Measurements from ENCODE around the gene CLPX.
"Not testable (repeated sequence)": the region's sequence is repeated elsewhere in the genome, so short reads cannot be mapped to it uniquely, and the experiment has no call there.

Gene CLPX

DNA sequence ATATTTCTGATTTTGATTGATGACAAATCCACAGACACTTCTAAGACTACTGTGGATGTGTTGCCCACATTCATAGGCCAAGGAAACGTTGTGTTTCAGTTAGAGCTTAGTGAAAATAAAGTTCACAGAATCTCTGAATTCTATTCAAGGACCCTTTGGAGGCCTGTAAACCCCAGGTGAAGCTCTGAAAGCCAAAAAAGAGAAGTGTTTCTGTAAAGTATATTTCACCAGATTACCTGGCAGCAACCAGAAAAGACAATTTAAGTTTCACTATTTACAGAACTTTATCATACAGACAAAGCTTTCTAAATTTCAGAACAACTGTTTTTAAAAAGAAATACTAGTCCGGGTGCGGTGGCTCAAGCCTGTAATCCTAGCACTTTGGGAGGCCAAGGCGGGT lies 2.6 kb downstream of the CLPX start:
- TF ChIP-seq, protein P1, sequence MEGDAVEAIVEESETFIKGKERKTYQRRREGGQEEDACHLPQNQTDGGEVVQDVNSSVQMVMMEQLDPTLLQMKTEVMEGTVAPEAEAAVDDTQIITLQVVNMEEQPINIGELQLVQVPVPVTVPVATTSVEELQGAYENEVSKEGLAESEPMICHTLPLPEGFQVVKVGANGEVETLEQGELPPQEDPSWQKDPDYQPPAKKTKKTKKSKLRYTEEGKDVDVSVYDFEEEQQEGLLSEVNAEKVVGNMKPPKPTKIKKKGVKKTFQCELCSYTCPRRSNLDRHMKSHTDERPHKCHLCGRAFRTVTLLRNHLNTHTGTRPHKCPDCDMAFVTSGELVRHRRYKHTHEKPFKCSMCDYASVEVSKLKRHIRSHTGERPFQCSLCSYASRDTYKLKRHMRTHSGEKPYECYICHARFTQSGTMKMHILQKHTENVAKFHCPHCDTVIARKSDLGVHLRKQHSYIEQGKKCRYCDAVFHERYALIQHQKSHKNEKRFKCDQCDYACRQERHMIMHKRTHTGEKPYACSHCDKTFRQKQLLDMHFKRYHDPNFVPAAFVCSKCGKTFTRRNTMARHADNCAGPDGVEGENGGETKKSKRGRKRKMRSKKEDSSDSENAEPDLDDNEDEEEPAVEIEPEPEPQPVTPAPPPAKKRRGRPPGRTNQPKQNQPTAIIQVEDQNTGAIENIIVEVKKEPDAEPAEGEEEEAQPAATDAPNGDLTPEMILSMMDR (IDR thresholded peaks at IDR 0.05; ENCODE audit: unreplicated experiment in 3 of 3) = no peak
- Mint-ChIP-seq H3K9me3 (no peaks in the 10 kb centered on the region), H3K36me3 (ENCODE audit: low read depth) (peaks cover 23% of the 10 kb centered on the region), H3K27ac (peak overlapping the region; percentile 16 to 99 (median 35)), H3K4me1 (peaks cover 19% of the 10 kb centered on the region), H3K27me3 (ENCODE audit: low read depth) (no peaks in the 10 kb centered on the region), H3K4me3 (peak overlapping the region; percentile 99)

DNA sequence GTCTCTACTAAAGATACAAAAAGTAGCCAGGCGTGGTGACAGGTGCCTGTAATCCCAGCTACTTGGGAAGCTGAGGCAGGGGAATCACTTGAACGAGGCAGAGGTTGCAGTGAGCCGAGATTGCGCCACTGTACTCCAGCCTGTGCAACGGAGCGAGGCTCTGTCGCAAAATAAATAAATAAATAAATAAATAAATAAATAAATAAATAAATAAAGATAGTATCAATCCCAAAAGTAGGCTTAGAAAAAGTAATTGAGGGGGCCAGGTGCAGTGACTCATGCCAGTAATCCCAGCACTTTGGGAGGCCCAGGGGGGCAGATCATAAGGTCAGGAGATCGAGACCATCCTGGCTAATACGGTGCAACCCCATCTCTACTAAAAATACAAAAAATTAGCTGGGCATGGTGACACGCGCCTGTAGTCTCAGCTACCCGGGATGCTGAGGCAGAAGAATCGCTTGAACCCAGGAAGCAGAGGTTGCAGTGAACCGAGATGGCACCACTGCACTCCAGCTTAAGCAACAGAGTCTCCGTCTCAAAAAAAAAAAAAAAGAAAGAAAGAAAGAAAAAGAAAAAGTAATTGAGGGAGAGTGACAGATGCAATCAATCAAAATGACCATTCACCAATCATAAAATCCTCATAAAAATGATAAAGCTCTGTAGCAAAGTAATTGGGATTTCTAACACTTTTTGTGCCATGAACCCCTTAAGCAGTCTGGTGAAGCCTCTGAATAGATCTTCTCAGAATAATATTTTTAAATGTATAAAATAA lies 3.4 kb downstream of the CLPX start:
- Mint-ChIP-seq H3K4me3 (peak overlapping the region; percentile 64 to 76 (median 69)), H3K36me3 (ENCODE audit: low read depth) (peaks cover 28% of the 10 kb centered on the region), H3K4me1 (peaks cover 19% of the 10 kb centered on the region), H3K27ac (peak overlapping the region in 1 of 3 experiments; percentile 43)
- not testable (repeated sequence) for H3K9me3 Mint-ChIP-seq; H3K27me3 Mint-ChIP-seq (ENCODE audit: low read depth)

DNA sequence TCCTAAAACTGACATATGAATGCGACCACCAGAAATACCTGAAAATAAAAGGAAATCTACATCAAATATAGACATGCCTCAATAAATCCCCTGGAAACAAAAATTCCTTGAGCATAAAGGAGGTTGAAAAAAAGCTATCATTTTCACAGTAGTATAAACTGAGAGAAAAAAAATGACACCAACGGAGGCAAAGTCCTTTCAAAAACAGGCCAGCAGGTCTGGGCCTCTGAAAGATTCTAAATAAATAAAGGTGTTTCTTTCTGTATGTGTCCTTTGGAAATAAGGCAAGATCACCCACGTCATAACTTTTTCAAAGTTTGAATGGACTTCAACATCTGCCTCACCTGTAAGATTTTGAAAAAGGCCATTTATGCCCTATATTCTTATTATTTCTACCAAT lies 5.0 kb downstream of the CLPX start:
- no peaks in the 10 kb centered on the region for H3K9me3 Mint-ChIP-seq
- H3K4me1 Mint-ChIP-seq = peaks cover 19% of the 10 kb centered on the region
- TF ChIP-seq, protein P1 (IDR thresholded peaks at IDR 0.05; ENCODE audit: unreplicated experiment in 3 of 3) = no peak
- no peak overlapping the region for H3K27ac Mint-ChIP-seq
- H3K4me3 Mint-ChIP-seq = no peak overlapping the region
- H3K36me3 Mint-ChIP-seq (ENCODE audit: low read depth) = peaks cover 37% of the 10 kb centered on the region
- no peaks in the 10 kb centered on the region for H3K27me3 Mint-ChIP-seq (ENCODE audit: low read depth)

DNA sequence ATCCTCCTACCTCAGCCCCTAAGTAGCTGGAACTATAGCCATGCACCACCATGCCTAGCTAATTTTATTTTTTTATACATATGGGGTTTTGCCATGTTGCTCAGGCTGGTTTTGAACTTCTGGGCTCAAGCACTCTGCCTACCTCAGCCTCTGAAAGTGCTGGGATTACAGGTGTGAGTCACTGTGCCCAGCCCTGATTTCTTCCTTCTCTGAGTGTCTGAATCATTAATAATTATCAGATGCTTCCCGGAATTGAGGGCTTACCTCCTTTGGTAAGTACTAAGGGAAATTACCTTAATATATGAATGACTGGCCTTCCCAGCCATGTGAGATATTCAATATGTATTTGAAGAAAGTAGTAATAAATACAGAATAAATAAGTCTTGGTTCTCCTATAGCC lies 7.2 kb downstream of the CLPX start:
- TF ChIP-seq, protein P1 (IDR thresholded peaks at IDR 0.05; ENCODE audit: unreplicated experiment in 3 of 3) = no peak
- no peak overlapping the region for H3K4me3 Mint-ChIP-seq
- no peak overlapping the region for H3K27ac Mint-ChIP-seq
- no peaks in the 10 kb centered on the region for H3K9me3 Mint-ChIP-seq
- peaks cover 8% of the 10 kb centered on the region for H3K4me1 Mint-ChIP-seq
- H3K27me3 Mint-ChIP-seq (ENCODE audit: low read depth) = no peaks in the 10 kb centered on the region
- H3K36me3 Mint-ChIP-seq (ENCODE audit: low read depth) = peaks cover 49% of the 10 kb centered on the region

DNA sequence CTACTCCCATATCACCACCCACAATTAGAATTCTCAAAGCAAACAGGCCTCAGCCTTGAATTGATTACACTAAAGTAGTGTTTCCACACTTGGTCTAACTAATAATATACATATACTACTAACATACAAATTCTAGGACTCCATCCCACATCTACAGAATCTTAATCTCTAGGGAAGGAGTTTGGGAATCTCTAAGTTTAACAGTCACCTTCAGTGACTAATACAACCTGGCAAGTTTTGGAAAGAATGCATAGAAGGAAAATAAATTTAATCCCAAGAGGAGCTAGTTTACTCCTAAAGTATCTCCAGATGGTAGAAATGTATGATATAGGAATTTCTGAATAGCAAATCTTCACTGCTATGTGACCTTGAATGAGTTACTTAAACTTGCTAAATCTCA lies 9.1 kb downstream of the CLPX start:
- peak overlapping the region in 1 of 3 experiments; percentile 3 for H3K27ac Mint-ChIP-seq
- no peaks in the 10 kb centered on the region for H3K9me3 Mint-ChIP-seq
- peaks cover 1% of the 10 kb centered on the region for H3K4me1 Mint-ChIP-seq

DNA sequence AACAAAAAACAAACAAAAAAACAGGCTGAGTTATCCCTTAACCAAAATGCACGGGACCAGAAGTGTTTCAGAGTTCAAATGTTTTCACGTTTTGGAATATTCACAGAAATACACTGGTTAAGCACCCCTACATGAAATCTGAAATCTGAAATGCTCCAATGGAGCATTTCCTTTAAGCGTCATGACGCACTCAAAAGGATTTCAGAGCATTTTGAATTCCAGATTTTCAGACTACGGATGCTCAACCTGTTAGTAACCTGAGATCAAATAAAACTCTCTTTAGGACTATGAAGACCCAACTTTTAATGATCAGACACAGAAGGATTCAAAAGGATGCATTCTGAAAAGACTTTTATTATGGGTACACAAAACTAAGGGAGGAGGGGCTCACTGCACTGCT lies 9.6 kb downstream of the CLPX start:
- Mint-ChIP-seq H3K27ac (no peak overlapping the region), H3K4me1 (no peaks in the 10 kb centered on the region), H3K36me3 (ENCODE audit: low read depth) (peaks cover 63% of the 10 kb centered on the region), H3K4me3 (no peak overlapping the region), H3K9me3 (no peaks in the 10 kb centered on the region), H3K27me3 (ENCODE audit: low read depth) (no peaks in the 10 kb centered on the region)
- TF ChIP-seq, protein P1 (IDR thresholded peaks at IDR 0.05; ENCODE audit: unreplicated experiment in 3 of 3) = no peak

More for the DNA sequence above, 9.1 kb downstream of the CLPX start:
- TF ChIP-seq, protein P1 (IDR thresholded peaks at IDR 0.05; ENCODE audit: unreplicated experiment in 3 of 3) = no peak
- Mint-ChIP-seq H3K4me3 (no peak overlapping the region), H3K27me3 (ENCODE audit: low read depth) (no peaks in the 10 kb centered on the region), H3K36me3 (ENCODE audit: low read depth) (peaks cover 63% of the 10 kb centered on the region)

Measured in nephron (organoid).